Measurements from ENCODE around the gene FAM227B.

Gene FAM227B

DNA sequence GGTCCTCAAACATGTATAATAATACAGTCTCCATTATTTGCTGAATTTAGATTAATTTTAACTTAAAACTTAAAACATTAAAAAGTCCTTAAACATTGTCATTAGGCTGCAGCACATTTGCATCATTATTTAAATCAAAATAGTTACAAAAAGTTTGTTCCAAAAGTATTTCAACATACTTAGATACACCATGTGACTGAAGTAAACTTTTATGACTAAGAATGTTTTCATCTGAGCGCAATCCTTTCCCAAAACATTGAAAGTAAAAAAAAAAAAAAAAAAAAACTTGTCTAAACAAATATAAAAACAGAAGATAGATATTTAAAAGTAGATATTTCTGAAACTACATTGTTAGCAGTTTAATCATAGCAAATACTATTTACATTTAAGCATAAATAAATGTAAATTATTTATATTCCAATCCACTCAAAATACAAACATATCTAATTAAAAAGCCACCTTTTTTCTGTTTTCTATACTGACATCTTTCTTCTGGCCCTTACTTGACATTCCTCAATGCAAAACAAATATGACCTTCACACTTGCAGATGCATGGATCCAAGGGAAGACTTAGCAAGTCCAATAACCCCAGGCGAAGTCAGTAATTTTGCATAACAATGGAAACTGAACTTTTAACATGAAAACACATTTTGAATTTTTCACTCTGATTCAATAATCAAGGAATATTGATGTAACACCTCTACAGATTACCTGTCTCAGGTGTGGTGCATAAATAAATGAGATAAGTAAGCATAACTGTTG lies 10.3 kb downstream of the FAM227B start:
- Histone ChIP-seq H3K27ac (ENCODE audit: low read depth, low read length, poor library complexity, severe bottlenecking) (no peak overlapping the region), H2AFZ (ENCODE audit: low read length) (no peak overlapping the region), H3K9me3 (ENCODE audit: low read length) (0 out of 2 replicates have a peak, but pooled peaks cover 4% of the 10 kb centered on the region), H3K27me3 (ENCODE audit: insufficient read depth, low read length) (no peaks in the 10 kb centered on the region), H3K4me3 (ENCODE audit: low read depth, low read length, poor library complexity, severe bottlenecking) (no peak overlapping the region), H3K79me2 (ENCODE audit: insufficient read depth, low read length) (no peaks in the 10 kb centered on the region), H3K9me2 (ENCODE audit: low read depth, low read length) (no peaks in the 10 kb centered on the region), H3K4me1 (ENCODE audit: insufficient read depth, low read length, severe bottlenecking) (no peaks in the 10 kb centered on the region), H3K36me3 (ENCODE audit: insufficient read depth, low read length) (no peaks in the 10 kb centered on the region), H3K4me2 (ENCODE audit: low read length) (no peak overlapping the region), H3F3A (ENCODE audit: insufficient read depth, low read length) (no peaks in the 10 kb centered on the region), H3K9ac (ENCODE audit: low read length) (no peak overlapping the region), H4K20me1 (ENCODE audit: insufficient read depth, low read length) (no peaks in the 10 kb centered on the region)
- TF ChIP-seq CTCF (IDR thresholded peaks at IDR 0.05; ENCODE audit: low read length) (no peak), EZH2 (IDR thresholded peaks at IDR 0.05; ENCODE audit: borderline replicate concordance, low read length) (no peak)

DNA sequence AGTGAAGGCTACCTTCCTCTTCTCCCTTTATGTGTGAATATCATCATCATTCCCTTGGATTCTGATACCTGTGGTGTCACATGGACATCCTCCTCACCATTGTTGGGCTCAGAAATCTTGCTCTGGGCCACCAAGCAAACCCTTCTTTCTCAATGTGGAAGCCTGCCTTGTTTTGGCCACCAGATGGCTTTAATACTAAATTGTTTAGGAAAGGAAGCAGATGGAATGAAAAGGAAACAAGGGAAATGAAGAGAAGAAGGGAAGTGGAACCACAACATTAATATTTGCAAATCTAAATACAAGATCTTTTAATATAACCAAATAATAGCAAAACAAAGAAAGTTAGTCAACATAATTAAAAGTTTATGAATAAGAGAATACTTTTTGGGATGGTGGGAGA lies 14.0 kb downstream of the FAM227B start:
- H3K9me2 ChIP-seq (ENCODE audit: low read depth, low read length), result no peaks in the 10 kb centered on the region
- peaks cover 2% of the 10 kb centered on the region; the same call in 1 of the 2 replicates for H3K9me3 ChIP-seq (ENCODE audit: low read length)
- H3F3A ChIP-seq (ENCODE audit: insufficient read depth, low read length), result no peaks in the 10 kb centered on the region
- no peak overlapping the region for H3K4me3 ChIP-seq (ENCODE audit: low read depth, low read length, poor library complexity, severe bottlenecking)
- H4K20me1 ChIP-seq (ENCODE audit: insufficient read depth, low read length), result no peaks in the 10 kb centered on the region
- no peaks in the 10 kb centered on the region for H3K27me3 ChIP-seq (ENCODE audit: insufficient read depth, low read length)
- no peak overlapping the region for H3K9ac ChIP-seq (ENCODE audit: low read length)
- H3K79me2 ChIP-seq (ENCODE audit: insufficient read depth, low read length), result no peaks in the 10 kb centered on the region
- H3K36me3 ChIP-seq (ENCODE audit: insufficient read depth, low read length), result no peaks in the 10 kb centered on the region
- no peak overlapping the region for H3K27ac ChIP-seq (ENCODE audit: low read depth, low read length, poor library complexity, severe bottlenecking)
- TF ChIP-seq EZH2 (IDR thresholded peaks at IDR 0.05; ENCODE audit: borderline replicate concordance, low read length) (no peak), CTCF (IDR thresholded peaks at IDR 0.05; ENCODE audit: low read length) (no peak)
- H2AFZ ChIP-seq (ENCODE audit: low read length), result no peak overlapping the region
- no peak overlapping the region for H3K4me2 ChIP-seq (ENCODE audit: low read length)
- H3K4me1 ChIP-seq (ENCODE audit: insufficient read depth, low read length, severe bottlenecking), result no peaks in the 10 kb centered on the region

- Histone ChIP-seq H3K9me3 (ENCODE audit: low read length) (peaks cover 2% of the 10 kb centered on the region; the same call in 1 of the 2 replicates), H3K27me3 (ENCODE audit: insufficient read depth, low read length) (no peaks in the 10 kb centered on the region), H3K4me3 (ENCODE audit: low read depth, low read length, poor library complexity, severe bottlenecking) (no peak overlapping the region), H2AFZ (ENCODE audit: low read length) (no peak overlapping the region), H3K9ac (ENCODE audit: low read length) (no peak overlapping the region), H3K4me1 (ENCODE audit: insufficient read depth, low read length, severe bottlenecking) (no peaks in the 10 kb centered on the region), H4K20me1 (ENCODE audit: insufficient read depth, low read length) (no peaks in the 10 kb centered on the region), H3K36me3 (ENCODE audit: insufficient read depth, low read length) (no peaks in the 10 kb centered on the region), H3K79me2 (ENCODE audit: insufficient read depth, low read length) (no peaks in the 10 kb centered on the region), H3K27ac (ENCODE audit: low read depth, low read length, poor library complexity, severe bottlenecking) (no peak overlapping the region), H3K9me2 (ENCODE audit: low read depth, low read length) (no peaks in the 10 kb centered on the region), H3K4me2 (ENCODE audit: low read length) (no peak overlapping the region), H3F3A (ENCODE audit: insufficient read depth, low read length) (no peaks in the 10 kb centered on the region)
- no peak for TF ChIP-seq CTCF (IDR thresholded peaks at IDR 0.05; ENCODE audit: low read length)
- no peak for TF ChIP-seq EZH2 (IDR thresholded peaks at IDR 0.05; ENCODE audit: borderline replicate concordance, low read length)
Observed at GRCh38 chr15:49605588-49605987, 15.0 kb downstream of the FAM227B start.

Measured in OCI-LY1 (cell line).